ENCODE results near the gene DCHS1.

DCHS1 gene

GRCh38 chr11:6579681-6580080, 75.9 kb downstream of the DCHS1 start:
- DNase-seq: no peak

- no peak for DNase-seq
These were observed 77.5 kb downstream of the DCHS1 start for GRCh38 chr11:6578134-6578533.

- peak; percentile 85 for DNase-seq
These were observed 78.9 kb downstream of the DCHS1 start for GRCh38 chr11:6576471-6577373.

- DNase-seq: no peak
These were observed 80.5 kb downstream of the DCHS1 start for GRCh38 chr11:6574816-6575715.

GRCh38 chr11:6572215-6572614, 83.4 kb downstream of the DCHS1 start:
- no peak for DNase-seq

- no peak for DNase-seq
These were observed 84.1 kb downstream of the DCHS1 start for GRCh38 chr11:6571434-6572008.
